Prostate gland (tissue), 2 donors: Measurements from ENCODE around the gene SBF2. TPM values are rescaled to one million over a fixed set of nuclear protein-coding genes. Genes with fewer than 3 reads are reported as not detected.

Experiments used
- DNase-seq: peaks from one replicate; pipeline ENCODE4 v3.0.0-alpha.2; 2019; ENCODE audit warnings: low spot score
- H3K27ac ChIP-seq, 2 donors: fragments of 200-600 bp; sonication (generic); 2 replicates each; pipeline ENCODE4 v1.5.1; 2017 to 2019
- H3K27me3 ChIP-seq: fragments of 200-600 bp; sonication (generic); replicated peaks from 2 replicates; pipeline ENCODE4 v1.5.1; 2019; ENCODE audit not compliant: insufficient read depth
- H3K36me3 ChIP-seq, 2 donors: fragments of 200-600 bp; sonication (generic); 1 replicate in 1 of 2; 2 replicates in 1 of 2; pipeline versions ENCODE4 v1.5.1 to v1.8.1; 2017 to 2019
- H3K4me1 ChIP-seq: fragments of 200-600 bp; sonication (generic); replicated peaks from 2 replicates; pipeline ENCODE4 v1.5.1; 2019
- H3K4me3 ChIP-seq, 2 donors: fragments of 200-600 bp; sonication (generic); 2 replicates each; pipeline ENCODE4 v1.5.1; 2017 to 2019
- H3K9me3 ChIP-seq: fragments of 200-600 bp; sonication (generic); 2 replicates; pipeline ENCODE4 v1.5.1; 2017
- POLR2A ChIP-seq: fragments of 450-650 bp; IDR thresholded peaks from one replicate; pipeline ENCODE4 v1.6.1; 2016; ENCODE audit warnings: antibody characterized with exemption, mild to moderate bottlenecking
- POLR2AphosphoS5 ChIP-seq: sonication (generic); formaldehyde crosslinking; IDR thresholded peaks from one replicate; pipeline ENCODE4 v1.6.1; 2017; ENCODE audit warnings: antibody characterized with exemption
- WGBS: methylation state at CpG from one replicate; pipeline ENCODE4 v1.1.5; 2018; 5-methylcytosine and 5-hydroxymethylcytosine counted together
- intact Hi-C: fragments of 100-400 bp; cut with DNase I; formaldehyde crosslinking; loops from one replicate; pipeline ENCODE4 v1.14.2; 2022
- total RNA-seq, 2 donors: library from RNA; depleted of rRNA; stranded (reverse); fragments of >200 nt; gene quantifications; one replicate each; pipeline ENCODE4 v1.1.0, GENCODE V29; 2016
- TF ChIP-seq, protein P1 (sequence below), 4 experiments: fragments of 200-600 bp in 2 of 4; fragments of 450-650 bp in 2 of 4; sonication (generic) in 2 of 4; IDR thresholded peaks; 1 replicate in 3 of 4; 2 replicates in 1 of 4; pipeline ENCODE4 v1.5.1; 2016 to 2019; ENCODE audit warnings: antibody characterized with exemption in 4 of 4, mild to moderate bottlenecking in 2 of 4, moderate library complexity in 2 of 4

SBF2 gene
- total RNA-seq, 2 donors from 2014 or later: 35.9 to 56.7 TPM

DNA sequence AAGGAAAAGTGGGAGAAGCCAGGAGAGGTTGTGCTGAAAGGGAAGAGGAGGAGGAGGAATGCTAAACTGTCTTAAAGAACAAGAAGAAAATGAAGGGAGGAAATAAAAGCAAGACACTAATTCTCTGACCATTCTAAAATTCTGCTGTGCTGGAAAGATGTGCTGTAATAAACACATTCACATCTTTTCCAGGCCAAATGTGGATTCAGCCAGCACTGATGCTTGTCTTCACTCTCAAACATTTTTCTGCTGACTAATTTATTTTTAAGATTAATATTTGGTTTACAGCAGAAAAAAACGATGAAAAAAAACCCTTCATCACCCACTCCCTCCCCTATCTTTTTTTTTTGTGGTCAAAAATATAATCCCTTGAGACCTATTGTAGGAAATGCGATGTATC is 406.5 kb downstream of the SBF2 start:
- Histone ChIP-seq H3K27me3 (no peaks in the 10 kb centered on the region), H3K27ac (no peak overlapping the region), H3K4me1 (no peaks in the 10 kb centered on the region), H3K9me3 (no peaks in the 10 kb centered on the region), H3K4me3 (no peak overlapping the region), H3K36me3 (no peaks in the 10 kb centered on the region)
- TF ChIP-seq, protein P1, sequence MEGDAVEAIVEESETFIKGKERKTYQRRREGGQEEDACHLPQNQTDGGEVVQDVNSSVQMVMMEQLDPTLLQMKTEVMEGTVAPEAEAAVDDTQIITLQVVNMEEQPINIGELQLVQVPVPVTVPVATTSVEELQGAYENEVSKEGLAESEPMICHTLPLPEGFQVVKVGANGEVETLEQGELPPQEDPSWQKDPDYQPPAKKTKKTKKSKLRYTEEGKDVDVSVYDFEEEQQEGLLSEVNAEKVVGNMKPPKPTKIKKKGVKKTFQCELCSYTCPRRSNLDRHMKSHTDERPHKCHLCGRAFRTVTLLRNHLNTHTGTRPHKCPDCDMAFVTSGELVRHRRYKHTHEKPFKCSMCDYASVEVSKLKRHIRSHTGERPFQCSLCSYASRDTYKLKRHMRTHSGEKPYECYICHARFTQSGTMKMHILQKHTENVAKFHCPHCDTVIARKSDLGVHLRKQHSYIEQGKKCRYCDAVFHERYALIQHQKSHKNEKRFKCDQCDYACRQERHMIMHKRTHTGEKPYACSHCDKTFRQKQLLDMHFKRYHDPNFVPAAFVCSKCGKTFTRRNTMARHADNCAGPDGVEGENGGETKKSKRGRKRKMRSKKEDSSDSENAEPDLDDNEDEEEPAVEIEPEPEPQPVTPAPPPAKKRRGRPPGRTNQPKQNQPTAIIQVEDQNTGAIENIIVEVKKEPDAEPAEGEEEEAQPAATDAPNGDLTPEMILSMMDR (IDR thresholded peaks at IDR 0.05): no peak
- no peak for TF ChIP-seq POLR2AphosphoS5
- TF ChIP-seq POLR2A: no peak
- WGBS: 69% methylated on average over 2 of the region's 2 CpGs
- no peak for DNase-seq
- intact Hi-C loops: no loop called here

DNA sequence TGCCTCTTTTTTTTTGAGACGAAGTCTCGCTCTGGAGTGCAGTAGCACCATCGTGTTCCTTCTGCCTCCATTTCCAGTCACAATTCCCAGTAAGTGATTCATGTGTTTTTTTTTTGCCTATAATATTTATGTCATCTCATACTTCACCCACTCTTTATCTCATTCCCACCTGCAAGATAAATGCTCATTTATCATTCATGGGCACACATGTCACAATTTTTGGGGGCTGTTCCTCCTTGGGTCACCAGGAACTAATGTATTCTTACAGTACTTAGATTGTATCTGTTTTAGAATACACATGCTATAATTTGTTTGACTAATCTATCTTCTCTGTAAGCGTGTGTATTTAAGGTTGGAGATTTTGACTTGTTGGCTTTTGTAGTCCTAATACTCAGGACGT is 407.4 kb downstream of the SBF2 start:
- DNase-seq: no peak
- H3K36me3 ChIP-seq: no peaks in the 10 kb centered on the region
- TF ChIP-seq POLR2AphosphoS5 (no peak), POLR2A (no peak)
- TF ChIP-seq, protein P1 (IDR thresholded peaks at IDR 0.05): no peak
- no peak overlapping the region for H3K27ac ChIP-seq
- intact Hi-C loops: no loop called here
- no peaks in the 10 kb centered on the region for H3K27me3 ChIP-seq
- 89% methylated on average over 5 of the region's 5 CpGs for WGBS
- H3K9me3 ChIP-seq: no peaks in the 10 kb centered on the region
- H3K4me3 ChIP-seq: no peak overlapping the region
- H3K4me1 ChIP-seq: no peaks in the 10 kb centered on the region

DNA sequence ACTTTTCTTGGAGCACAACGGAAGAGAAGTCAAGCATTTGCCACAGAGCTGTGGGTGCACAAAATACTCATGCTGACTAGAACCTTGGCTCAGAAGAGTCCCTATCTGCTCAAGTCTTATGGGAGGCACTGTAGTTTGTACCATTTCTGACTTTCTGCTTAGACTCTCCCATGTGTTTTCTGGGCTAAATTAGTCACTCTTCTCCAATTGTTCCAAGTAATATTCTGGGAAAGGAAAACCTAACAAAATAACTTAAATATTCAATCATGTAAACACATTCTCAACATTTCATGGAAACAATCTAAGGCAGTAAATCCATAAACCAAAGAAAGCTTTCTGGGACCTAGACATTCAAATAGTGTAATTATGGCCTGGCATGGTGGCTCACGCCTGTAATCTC is 409.4 kb downstream of the SBF2 start:
- TF ChIP-seq POLR2A (no peak), POLR2AphosphoS5 (no peak)
- TF ChIP-seq, protein P1 (IDR thresholded peaks at IDR 0.05): no peak
- no peaks in the 10 kb centered on the region for H3K9me3 ChIP-seq
- intact Hi-C loops: no loop called here
- H3K4me3 ChIP-seq: no peak overlapping the region
- 95% methylated on average over 2 of the region's 2 CpGs for WGBS
- H3K4me1 ChIP-seq: no peaks in the 10 kb centered on the region
- H3K36me3 ChIP-seq: no peaks in the 10 kb centered on the region
- no peaks in the 10 kb centered on the region for H3K27me3 ChIP-seq
- DNase-seq: no peak
- H3K27ac ChIP-seq: no peak overlapping the region

DNA sequence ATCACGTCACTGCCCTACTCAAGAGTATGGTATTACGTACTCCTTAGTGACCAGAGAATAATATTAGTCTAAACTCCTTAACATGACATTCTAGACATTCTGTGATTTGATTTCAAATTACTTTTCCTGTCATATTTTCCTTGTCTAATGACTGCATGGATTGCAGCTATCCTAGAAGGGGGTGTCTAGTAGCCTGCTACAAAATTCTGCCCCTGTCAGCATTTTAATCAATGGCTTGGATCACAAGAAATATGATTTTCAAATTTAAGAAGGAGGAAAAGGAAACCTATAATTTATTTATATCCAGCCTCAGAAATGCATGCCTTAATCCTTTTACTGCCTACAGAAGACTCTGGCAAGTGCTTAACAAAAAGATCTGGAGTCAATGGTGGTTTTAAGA is 413.4 kb downstream of the SBF2 start:
- H3K36me3 ChIP-seq: no peaks in the 10 kb centered on the region
- intact Hi-C loops: no loop called here
- H3K9me3 ChIP-seq: no peaks in the 10 kb centered on the region
- H3K27ac ChIP-seq: no peak overlapping the region
- DNase-seq: no peak
- H3K4me3 ChIP-seq: no peak overlapping the region
- TF ChIP-seq POLR2AphosphoS5 (no peak), POLR2A (no peak)
- TF ChIP-seq, protein P1 (IDR thresholded peaks at IDR 0.05): no peak
- H3K27me3 ChIP-seq: no peaks in the 10 kb centered on the region
- H3K4me1 ChIP-seq: peaks cover under 1% of the 10 kb centered on the region
- WGBS: 99% methylated on average over 2 of the region's 2 CpGs

DNA sequence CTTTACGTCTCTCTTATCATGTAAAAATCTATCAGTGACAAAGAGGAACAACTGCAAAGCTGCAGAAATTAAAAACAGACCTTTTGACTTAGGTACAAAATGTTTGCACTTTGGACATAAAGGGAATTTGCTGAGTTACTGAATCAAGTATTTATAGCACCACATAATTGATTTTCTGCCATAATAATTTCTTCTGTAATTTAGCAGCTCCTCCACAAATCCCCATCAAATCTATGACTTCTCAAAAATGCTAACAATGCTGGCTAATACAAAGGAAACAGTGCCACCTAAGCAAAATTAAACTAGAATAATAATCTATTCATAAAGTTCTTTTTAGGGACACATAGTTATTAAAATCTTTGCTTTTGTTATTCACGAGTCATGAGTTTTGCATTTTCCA is 415.1 kb downstream of the SBF2 start:
- no peak for TF ChIP-seq POLR2A
- no peak overlapping the region for H3K27ac ChIP-seq

More for the DNA sequence above, 415.1 kb downstream of the SBF2 start:
- intact Hi-C loops: no loop called here
- no peaks in the 10 kb centered on the region for H3K36me3 ChIP-seq
- peaks cover 5% of the 10 kb centered on the region for H3K4me1 ChIP-seq
- no peaks in the 10 kb centered on the region for H3K27me3 ChIP-seq
- H3K9me3 ChIP-seq: no peaks in the 10 kb centered on the region
- 76% methylated on average over 2 of the region's 2 CpGs for WGBS
- no peak overlapping the region for H3K4me3 ChIP-seq
- DNase-seq: no peak
